ENCODE results near the gene PSAT1. TPM values are rescaled to one million over a fixed set of nuclear protein-coding genes. Genes with fewer than 3 reads are reported as not detected.
A peak's percentile ranks its signal among the peaks of the same experiment; 100 is the strongest.

The PSAT1 gene
- total RNA-seq, 1 donor from 2014 or later: 83.3 TPM

DNA sequence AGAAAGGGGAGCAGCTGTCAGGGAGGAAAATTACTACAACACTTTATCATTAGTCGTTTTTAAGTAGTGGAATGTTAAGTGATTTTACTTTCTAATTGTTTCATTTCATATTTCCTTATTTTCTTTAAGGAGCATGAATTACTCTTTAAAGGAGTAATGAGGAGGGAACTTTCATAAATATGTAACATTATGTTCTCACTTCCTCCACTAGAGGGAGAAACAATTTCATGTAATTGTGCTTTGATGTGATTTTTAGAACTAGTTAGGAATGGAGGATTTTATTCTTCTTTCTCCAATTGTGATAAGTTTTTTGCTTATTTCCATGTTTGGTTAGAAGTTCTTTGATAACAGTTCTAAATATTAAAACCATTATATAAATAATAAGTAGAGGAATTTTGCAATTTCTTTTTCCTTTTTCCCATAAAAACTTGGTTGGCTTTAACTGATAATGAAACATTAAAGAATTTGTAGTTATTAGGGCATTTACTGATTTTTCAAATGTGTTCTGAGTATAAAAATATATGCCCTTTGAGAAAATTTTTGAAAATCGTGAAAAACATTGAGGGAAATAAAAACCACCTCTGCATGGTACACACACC lies 35.4 kb upstream of the PSAT1 start:
- DNase-seq: no peak
- Mint-ChIP-seq H3K9me3 (ENCODE audit: unreplicated experiment) (no peaks in the 10 kb centered on the region), H3K27me3 (ENCODE audit: unreplicated experiment) (no peaks in the 10 kb centered on the region), H3K36me3 (ENCODE audit: unreplicated experiment) (no peaks in the 10 kb centered on the region), H3K4me3 (ENCODE audit: unreplicated experiment) (no peak overlapping the region), H3K4me1 (ENCODE audit: low read depth, unreplicated experiment) (no peaks in the 10 kb centered on the region), H3K27ac (ENCODE audit: unreplicated experiment) (no peak overlapping the region)
- TF ChIP-seq, protein P1, sequence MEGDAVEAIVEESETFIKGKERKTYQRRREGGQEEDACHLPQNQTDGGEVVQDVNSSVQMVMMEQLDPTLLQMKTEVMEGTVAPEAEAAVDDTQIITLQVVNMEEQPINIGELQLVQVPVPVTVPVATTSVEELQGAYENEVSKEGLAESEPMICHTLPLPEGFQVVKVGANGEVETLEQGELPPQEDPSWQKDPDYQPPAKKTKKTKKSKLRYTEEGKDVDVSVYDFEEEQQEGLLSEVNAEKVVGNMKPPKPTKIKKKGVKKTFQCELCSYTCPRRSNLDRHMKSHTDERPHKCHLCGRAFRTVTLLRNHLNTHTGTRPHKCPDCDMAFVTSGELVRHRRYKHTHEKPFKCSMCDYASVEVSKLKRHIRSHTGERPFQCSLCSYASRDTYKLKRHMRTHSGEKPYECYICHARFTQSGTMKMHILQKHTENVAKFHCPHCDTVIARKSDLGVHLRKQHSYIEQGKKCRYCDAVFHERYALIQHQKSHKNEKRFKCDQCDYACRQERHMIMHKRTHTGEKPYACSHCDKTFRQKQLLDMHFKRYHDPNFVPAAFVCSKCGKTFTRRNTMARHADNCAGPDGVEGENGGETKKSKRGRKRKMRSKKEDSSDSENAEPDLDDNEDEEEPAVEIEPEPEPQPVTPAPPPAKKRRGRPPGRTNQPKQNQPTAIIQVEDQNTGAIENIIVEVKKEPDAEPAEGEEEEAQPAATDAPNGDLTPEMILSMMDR (IDR thresholded peaks at IDR 0.05; ENCODE audit: partially characterized antibody, unreplicated experiment): peak; percentile 90

DNA sequence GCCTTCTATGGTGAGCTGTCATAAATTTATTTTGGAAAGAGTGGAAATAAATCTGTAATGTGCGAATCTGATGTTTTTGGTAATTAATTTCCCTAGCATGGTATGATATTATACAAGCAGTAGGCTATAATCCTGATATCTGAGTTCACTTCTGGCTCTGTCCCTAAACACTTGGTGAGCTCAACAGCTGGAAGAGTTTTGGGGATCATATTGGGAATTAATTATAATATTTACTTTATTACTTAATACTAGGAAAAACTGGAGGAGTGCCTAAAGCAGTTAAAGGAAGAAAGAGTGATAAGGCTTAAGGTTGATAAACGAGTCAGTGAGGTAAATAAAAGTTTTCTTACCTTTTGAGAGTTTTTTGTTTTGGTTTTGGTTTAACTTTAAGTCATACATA lies 34.3 kb upstream of the PSAT1 start:
- no peak for DNase-seq
- H3K4me1 Mint-ChIP-seq (ENCODE audit: low read depth, unreplicated experiment): no peaks in the 10 kb centered on the region
- H3K27ac Mint-ChIP-seq (ENCODE audit: unreplicated experiment): no peak overlapping the region
- H3K9me3 Mint-ChIP-seq (ENCODE audit: unreplicated experiment): no peaks in the 10 kb centered on the region
- peaks cover 2% of the 10 kb centered on the region for H3K36me3 Mint-ChIP-seq (ENCODE audit: unreplicated experiment)
- H3K4me3 Mint-ChIP-seq (ENCODE audit: unreplicated experiment): no peak overlapping the region
- H3K27me3 Mint-ChIP-seq (ENCODE audit: unreplicated experiment): no peaks in the 10 kb centered on the region
- TF ChIP-seq, protein P1 (IDR thresholded peaks at IDR 0.05; ENCODE audit: partially characterized antibody, unreplicated experiment): no peak

DNA sequence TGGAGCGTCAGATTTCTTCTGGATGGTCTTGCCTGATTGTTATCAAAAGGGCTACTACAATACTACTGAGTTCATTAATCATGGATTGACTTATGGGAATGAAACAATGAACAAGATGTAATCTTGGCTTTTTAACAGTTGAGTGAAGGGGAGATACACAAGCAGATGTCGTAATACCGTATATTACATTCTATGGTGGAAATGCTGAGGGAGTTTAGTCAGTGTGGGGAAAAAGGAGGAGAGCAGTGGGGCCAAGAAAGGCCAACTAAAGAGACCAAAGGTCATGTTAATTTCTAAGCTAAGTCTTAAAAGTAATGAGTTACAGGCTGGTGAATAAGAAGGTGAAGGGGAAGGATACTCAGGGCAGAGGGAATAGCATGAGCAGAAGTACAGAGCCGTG lies 29.0 kb upstream of the PSAT1 start:
- H3K27me3 Mint-ChIP-seq (ENCODE audit: unreplicated experiment): no peaks in the 10 kb centered on the region
- H3K4me3 Mint-ChIP-seq (ENCODE audit: unreplicated experiment): no peak overlapping the region
- no peak overlapping the region for H3K27ac Mint-ChIP-seq (ENCODE audit: unreplicated experiment)
- TF ChIP-seq, protein P1 (IDR thresholded peaks at IDR 0.05; ENCODE audit: partially characterized antibody, unreplicated experiment): no peak
- DNase-seq: no peak
- no peaks in the 10 kb centered on the region for H3K9me3 Mint-ChIP-seq (ENCODE audit: unreplicated experiment)
- peaks cover 2% of the 10 kb centered on the region for H3K4me1 Mint-ChIP-seq (ENCODE audit: low read depth, unreplicated experiment)
- H3K36me3 Mint-ChIP-seq (ENCODE audit: unreplicated experiment): peaks cover 7% of the 10 kb centered on the region

DNA sequence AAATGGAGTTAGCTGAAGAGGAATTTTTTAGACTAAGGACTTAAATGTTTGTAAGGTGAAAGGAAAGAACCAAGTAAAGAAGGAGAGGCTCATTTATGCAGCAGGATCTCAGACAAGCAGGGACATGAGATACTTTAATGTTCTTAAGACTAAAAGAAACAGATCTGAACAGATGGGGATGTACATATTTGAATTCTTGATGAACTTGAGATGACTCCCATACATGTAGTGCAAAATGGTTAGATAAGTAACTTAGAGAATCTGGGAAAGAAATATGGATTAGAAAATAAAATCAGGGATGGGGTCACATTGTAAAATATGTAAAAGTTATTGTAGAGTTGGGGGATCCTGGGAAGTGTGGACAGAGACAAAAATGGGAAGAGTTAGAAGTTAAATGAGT lies 27.1 kb upstream of the PSAT1 start:
- no peaks in the 10 kb centered on the region for H3K9me3 Mint-ChIP-seq (ENCODE audit: unreplicated experiment)
- H3K4me3 Mint-ChIP-seq (ENCODE audit: unreplicated experiment): no peak overlapping the region
- H3K36me3 Mint-ChIP-seq (ENCODE audit: unreplicated experiment): peaks cover 11% of the 10 kb centered on the region
- no peak for DNase-seq
- TF ChIP-seq, protein P1 (IDR thresholded peaks at IDR 0.05; ENCODE audit: partially characterized antibody, unreplicated experiment): no peak
- H3K27ac Mint-ChIP-seq (ENCODE audit: unreplicated experiment): no peak overlapping the region
- H3K4me1 Mint-ChIP-seq (ENCODE audit: low read depth, unreplicated experiment): peaks cover 2% of the 10 kb centered on the region
- H3K27me3 Mint-ChIP-seq (ENCODE audit: unreplicated experiment): no peaks in the 10 kb centered on the region

DNA sequence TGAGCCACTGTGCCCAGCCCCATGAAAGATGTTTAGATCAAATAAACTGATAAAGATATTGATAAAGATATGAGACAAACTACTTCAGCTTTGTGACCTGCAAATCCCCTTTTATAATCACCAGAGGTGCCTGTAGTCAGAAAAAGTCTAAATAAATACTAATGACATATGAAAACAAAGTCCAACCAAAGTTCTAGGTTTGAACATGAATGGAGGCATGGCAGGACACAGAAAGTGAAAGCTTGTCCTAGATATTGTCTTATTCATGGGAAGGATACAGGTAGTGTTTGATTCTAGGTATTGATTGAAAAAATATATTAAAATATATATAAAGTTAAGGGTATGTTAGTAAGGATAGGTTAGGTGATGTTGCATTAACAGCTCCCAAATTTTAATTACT lies 24.6 kb upstream of the PSAT1 start:
- no peak for DNase-seq
- H3K4me1 Mint-ChIP-seq (ENCODE audit: low read depth, unreplicated experiment): peaks cover 2% of the 10 kb centered on the region
- peaks cover 2% of the 10 kb centered on the region for H3K9me3 Mint-ChIP-seq (ENCODE audit: unreplicated experiment)
- no peak overlapping the region for H3K4me3 Mint-ChIP-seq (ENCODE audit: unreplicated experiment)
- H3K36me3 Mint-ChIP-seq (ENCODE audit: unreplicated experiment): peaks cover 11% of the 10 kb centered on the region
- TF ChIP-seq, protein P1 (IDR thresholded peaks at IDR 0.05; ENCODE audit: partially characterized antibody, unreplicated experiment): no peak
- no peaks in the 10 kb centered on the region for H3K27me3 Mint-ChIP-seq (ENCODE audit: unreplicated experiment)
- no peak overlapping the region for H3K27ac Mint-ChIP-seq (ENCODE audit: unreplicated experiment)

Data from glutamatergic neuron (in vitro differentiated cells).